Loucy (cell line): ENCODE data around the gene GABBR1.

ENCODE experiments used
- EZH2phosphoT487 ChIP-seq: fragments of 200-600 bp; IDR thresholded peaks from 2 replicates; pipeline ENCODE4 v1.6.1; 2018; ENCODE audit warnings: antibody characterized with exemption, mild to moderate bottlenecking, moderate library complexity, borderline replicate concordance
- TF ChIP-seq, protein P1 (sequence below): fragments of 200-600 bp; sonication (generic); conservative IDR thresholded peaks from 2 replicates; pipeline ENCODE4 v1.5.1; 2014; ENCODE audit warnings: mild to moderate bottlenecking, antibody characterized with exemption, low read length

DNA sequence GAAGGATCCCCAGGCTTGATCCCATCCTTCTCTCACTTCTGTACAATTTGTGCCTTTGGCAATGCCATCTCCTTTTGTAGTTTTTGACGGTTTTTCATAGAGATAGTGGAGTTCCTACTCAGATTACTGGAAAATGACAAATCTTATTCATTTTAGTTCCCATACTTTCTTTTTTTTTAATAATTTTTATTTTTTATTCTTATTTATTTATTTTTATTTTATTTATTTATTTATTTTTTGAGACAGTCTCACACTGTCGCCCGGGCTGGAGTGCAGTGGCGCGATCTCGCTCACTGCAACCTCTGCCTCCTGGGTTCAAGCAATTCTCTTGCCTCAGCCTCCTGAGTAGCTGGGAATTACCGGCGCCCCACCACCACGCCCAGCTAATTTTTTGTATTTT is 4.3 kb upstream of the GABBR1 start:
- TF ChIP-seq, protein P1, sequence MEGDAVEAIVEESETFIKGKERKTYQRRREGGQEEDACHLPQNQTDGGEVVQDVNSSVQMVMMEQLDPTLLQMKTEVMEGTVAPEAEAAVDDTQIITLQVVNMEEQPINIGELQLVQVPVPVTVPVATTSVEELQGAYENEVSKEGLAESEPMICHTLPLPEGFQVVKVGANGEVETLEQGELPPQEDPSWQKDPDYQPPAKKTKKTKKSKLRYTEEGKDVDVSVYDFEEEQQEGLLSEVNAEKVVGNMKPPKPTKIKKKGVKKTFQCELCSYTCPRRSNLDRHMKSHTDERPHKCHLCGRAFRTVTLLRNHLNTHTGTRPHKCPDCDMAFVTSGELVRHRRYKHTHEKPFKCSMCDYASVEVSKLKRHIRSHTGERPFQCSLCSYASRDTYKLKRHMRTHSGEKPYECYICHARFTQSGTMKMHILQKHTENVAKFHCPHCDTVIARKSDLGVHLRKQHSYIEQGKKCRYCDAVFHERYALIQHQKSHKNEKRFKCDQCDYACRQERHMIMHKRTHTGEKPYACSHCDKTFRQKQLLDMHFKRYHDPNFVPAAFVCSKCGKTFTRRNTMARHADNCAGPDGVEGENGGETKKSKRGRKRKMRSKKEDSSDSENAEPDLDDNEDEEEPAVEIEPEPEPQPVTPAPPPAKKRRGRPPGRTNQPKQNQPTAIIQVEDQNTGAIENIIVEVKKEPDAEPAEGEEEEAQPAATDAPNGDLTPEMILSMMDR, result no peak
- TF ChIP-seq EZH2phosphoT487, result no peak
